ENCODE results near the gene TMEM135.

DNA sequence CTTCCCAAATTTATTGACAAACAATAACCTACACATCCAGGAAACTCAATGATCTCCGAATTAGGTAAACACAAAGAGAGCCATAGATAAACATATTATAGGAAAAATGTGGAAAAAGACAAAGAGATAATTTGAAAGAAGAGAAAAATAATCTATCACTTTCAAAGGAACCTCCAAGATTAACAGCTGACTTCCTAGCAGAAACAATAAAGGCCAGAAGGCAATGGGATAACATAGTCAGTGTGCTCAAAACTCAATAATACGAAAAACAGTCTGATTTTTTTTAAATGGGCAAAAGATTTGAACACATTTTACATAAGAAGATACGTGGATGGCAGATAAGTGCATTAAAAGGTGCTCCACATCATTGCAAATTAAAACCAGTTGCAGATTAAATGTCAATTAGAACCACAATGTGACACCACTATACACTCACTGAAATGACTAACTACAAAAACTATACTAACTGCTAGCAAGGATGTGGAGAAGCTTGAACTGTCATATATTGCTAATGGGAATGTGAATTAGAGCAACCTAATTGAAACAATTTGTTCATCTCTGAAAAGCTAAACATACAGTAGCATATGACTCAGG lies 300.4 kb downstream of the TMEM135 start:
- TF ChIP-seq MXI1 (IDR thresholded peaks at IDR 0.05; ENCODE audit: low read depth, low read length) (no peak), FOXJ3 (CRISPR knock-in tag; IDR thresholded peaks at IDR 0.05) (no peak), EP300 (IDR thresholded peaks at IDR 0.05; ENCODE audit: borderline replicate concordance in 1 of 2, low read depth in 1 of 2, low read length in 1 of 2) (no peak)
- TF ChIP-seq, protein P1, sequence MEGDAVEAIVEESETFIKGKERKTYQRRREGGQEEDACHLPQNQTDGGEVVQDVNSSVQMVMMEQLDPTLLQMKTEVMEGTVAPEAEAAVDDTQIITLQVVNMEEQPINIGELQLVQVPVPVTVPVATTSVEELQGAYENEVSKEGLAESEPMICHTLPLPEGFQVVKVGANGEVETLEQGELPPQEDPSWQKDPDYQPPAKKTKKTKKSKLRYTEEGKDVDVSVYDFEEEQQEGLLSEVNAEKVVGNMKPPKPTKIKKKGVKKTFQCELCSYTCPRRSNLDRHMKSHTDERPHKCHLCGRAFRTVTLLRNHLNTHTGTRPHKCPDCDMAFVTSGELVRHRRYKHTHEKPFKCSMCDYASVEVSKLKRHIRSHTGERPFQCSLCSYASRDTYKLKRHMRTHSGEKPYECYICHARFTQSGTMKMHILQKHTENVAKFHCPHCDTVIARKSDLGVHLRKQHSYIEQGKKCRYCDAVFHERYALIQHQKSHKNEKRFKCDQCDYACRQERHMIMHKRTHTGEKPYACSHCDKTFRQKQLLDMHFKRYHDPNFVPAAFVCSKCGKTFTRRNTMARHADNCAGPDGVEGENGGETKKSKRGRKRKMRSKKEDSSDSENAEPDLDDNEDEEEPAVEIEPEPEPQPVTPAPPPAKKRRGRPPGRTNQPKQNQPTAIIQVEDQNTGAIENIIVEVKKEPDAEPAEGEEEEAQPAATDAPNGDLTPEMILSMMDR (IDR thresholded peaks at IDR 0.05), result no peak
- TF ChIP-seq, protein P2, sequence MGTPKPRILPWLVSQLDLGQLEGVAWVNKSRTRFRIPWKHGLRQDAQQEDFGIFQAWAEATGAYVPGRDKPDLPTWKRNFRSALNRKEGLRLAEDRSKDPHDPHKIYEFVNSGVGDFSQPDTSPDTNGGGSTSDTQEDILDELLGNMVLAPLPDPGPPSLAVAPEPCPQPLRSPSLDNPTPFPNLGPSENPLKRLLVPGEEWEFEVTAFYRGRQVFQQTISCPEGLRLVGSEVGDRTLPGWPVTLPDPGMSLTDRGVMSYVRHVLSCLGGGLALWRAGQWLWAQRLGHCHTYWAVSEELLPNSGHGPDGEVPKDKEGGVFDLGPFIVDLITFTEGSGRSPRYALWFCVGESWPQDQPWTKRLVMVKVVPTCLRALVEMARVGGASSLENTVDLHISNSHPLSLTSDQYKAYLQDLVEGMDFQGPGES (IDR thresholded peaks at IDR 0.05; ENCODE audit: low read depth, low read length), result no peak

Measured in SK-N-SH (cell line).